ENCODE data around the gene GPC4. TPM values are rescaled to one million over a fixed set of nuclear protein-coding genes. Genes with fewer than 3 reads are reported as not detected.

Gene GPC4
- polyA plus RNA-seq, 1 donor, result 12.4 TPM

GRCh38 chrX:133440081-133440796, 24.9 kb upstream of the GPC4 start:
- no CpG with 5 or more reads among the region's 11 CpGs for WGBS (ENCODE audit: insufficient coverage, low lambda C conversion rate)
- Histone ChIP-seq H3K36me3 (ENCODE audit: control insufficient read depth, insufficient read depth, low read length) (no peaks in the 10 kb centered on the region), H3K4me1 (ENCODE audit: control insufficient read depth, insufficient read depth, low read length) (no peaks in the 10 kb centered on the region), H3K9me3 (ENCODE audit: control insufficient read depth, low read depth, low read length) (no peaks in the 10 kb centered on the region), H3K27ac (ENCODE audit: low read length) (no peak overlapping the region), H3K27me3 (ENCODE audit: control insufficient read depth, insufficient read depth, low read length) (no peaks in the 10 kb centered on the region), H3K4me3 (ENCODE audit: low read length) (no peak overlapping the region)
- DNase-seq, result no peak

- Histone ChIP-seq H3K27ac (ENCODE audit: low read length) (no peak overlapping the region), H3K27me3 (ENCODE audit: control insufficient read depth, insufficient read depth, low read length) (no peaks in the 10 kb centered on the region), H3K4me3 (ENCODE audit: low read length) (no peak overlapping the region), H3K36me3 (ENCODE audit: control insufficient read depth, insufficient read depth, low read length) (no peaks in the 10 kb centered on the region), H3K4me1 (ENCODE audit: control insufficient read depth, insufficient read depth, low read length) (no peaks in the 10 kb centered on the region), H3K9me3 (ENCODE audit: control insufficient read depth, low read depth, low read length) (no peaks in the 10 kb centered on the region)
- no peak for DNase-seq
- WGBS (ENCODE audit: insufficient coverage, low lambda C conversion rate), result no CpG with 5 or more reads among the region's 2 CpGs
Measured at GRCh38 chrX:133437766-133438165, 22.5 kb upstream of the GPC4 start.

GRCh38 chrX:133437356-133437755, 22.1 kb upstream of the GPC4 start:
- Histone ChIP-seq H3K27ac (ENCODE audit: low read length) (no peak overlapping the region), H3K4me1 (ENCODE audit: control insufficient read depth, insufficient read depth, low read length) (no peaks in the 10 kb centered on the region), H3K27me3 (ENCODE audit: control insufficient read depth, insufficient read depth, low read length) (no peaks in the 10 kb centered on the region), H3K9me3 (ENCODE audit: control insufficient read depth, low read depth, low read length) (no peaks in the 10 kb centered on the region), H3K36me3 (ENCODE audit: control insufficient read depth, insufficient read depth, low read length) (no peaks in the 10 kb centered on the region), H3K4me3 (ENCODE audit: low read length) (no peak overlapping the region)
- no CpG with 5 or more reads among the region's 4 CpGs for WGBS (ENCODE audit: insufficient coverage, low lambda C conversion rate)
- DNase-seq, result no peak

- Histone ChIP-seq H3K9me3 (ENCODE audit: control insufficient read depth, low read depth, low read length) (no peaks in the 10 kb centered on the region), H3K36me3 (ENCODE audit: control insufficient read depth, insufficient read depth, low read length) (no peaks in the 10 kb centered on the region), H3K27ac (ENCODE audit: low read length) (no peak overlapping the region), H3K27me3 (ENCODE audit: control insufficient read depth, insufficient read depth, low read length) (no peaks in the 10 kb centered on the region), H3K4me1 (ENCODE audit: control insufficient read depth, insufficient read depth, low read length) (no peaks in the 10 kb centered on the region), H3K4me3 (ENCODE audit: low read length) (no peak overlapping the region)
- DNase-seq, result no peak
- no CpG with 5 or more reads among the region's 6 CpGs for WGBS (ENCODE audit: insufficient coverage, low lambda C conversion rate)
Measured at GRCh38 chrX:133435544-133436124, 20.3 kb upstream of the GPC4 start.

GRCh38 chrX:133434197-133434820, 19.0 kb upstream of the GPC4 start:
- H3K27ac ChIP-seq (ENCODE audit: low read length), result no peak overlapping the region
- no CpG with 5 or more reads among the region's 4 CpGs for WGBS (ENCODE audit: insufficient coverage, low lambda C conversion rate)

GRCh38 chrX:133419911-133420310, 4.6 kb upstream of the GPC4 start:
- no peaks in the 10 kb centered on the region for H3K4me1 ChIP-seq (ENCODE audit: control insufficient read depth, insufficient read depth, low read length)
- DNase-seq, result no peak
- H3K27me3 ChIP-seq (ENCODE audit: control insufficient read depth, insufficient read depth, low read length), result peaks cover 17% of the 10 kb centered on the region
- no CpG with 5 or more reads among the region's 2 CpGs for whole genome bisulfite sequencing (ENCODE audit: insufficient coverage, low lambda C conversion rate)
- no peaks in the 10 kb centered on the region for H3K36me3 ChIP-seq (ENCODE audit: control insufficient read depth, insufficient read depth, low read length)
- no peaks in the 10 kb centered on the region for H3K9me3 ChIP-seq (ENCODE audit: control insufficient read depth, low read depth, low read length)
- no peak overlapping the region for H3K4me3 ChIP-seq (ENCODE audit: low read length)
- H3K27ac ChIP-seq (ENCODE audit: low read length), result no peak overlapping the region

More at GRCh38 chrX:133434197-133434820, 19.0 kb upstream of the GPC4 start:
- Histone ChIP-seq H3K36me3 (ENCODE audit: control insufficient read depth, insufficient read depth, low read length) (no peaks in the 10 kb centered on the region), H3K27me3 (ENCODE audit: control insufficient read depth, insufficient read depth, low read length) (no peaks in the 10 kb centered on the region), H3K9me3 (ENCODE audit: control insufficient read depth, low read depth, low read length) (no peaks in the 10 kb centered on the region), H3K4me3 (ENCODE audit: low read length) (no peak overlapping the region), H3K4me1 (ENCODE audit: control insufficient read depth, insufficient read depth, low read length) (no peaks in the 10 kb centered on the region)
- no peak for DNase-seq

- WGBS (ENCODE audit: insufficient coverage, low lambda C conversion rate), result no CpG with 5 or more reads among the region's 2 CpGs
- H3K27ac ChIP-seq (ENCODE audit: low read length), result no peak overlapping the region
- peaks cover 19% of the 10 kb centered on the region for H3K27me3 ChIP-seq (ENCODE audit: control insufficient read depth, insufficient read depth, low read length)
- DNase-seq, result no peak
- H3K36me3 ChIP-seq (ENCODE audit: control insufficient read depth, insufficient read depth, low read length), result no peaks in the 10 kb centered on the region
- H3K9me3 ChIP-seq (ENCODE audit: control insufficient read depth, low read depth, low read length), result no peaks in the 10 kb centered on the region
- H3K4me3 ChIP-seq (ENCODE audit: low read length), result no peak overlapping the region
- H3K4me1 ChIP-seq (ENCODE audit: control insufficient read depth, insufficient read depth, low read length), result no peaks in the 10 kb centered on the region
Measured at GRCh38 chrX:133418588-133418987, 3.3 kb upstream of the GPC4 start.

- WGBS (ENCODE audit: insufficient coverage, low lambda C conversion rate), result no CpG with 5 or more reads among the region's 6 CpGs
- peaks cover 20% of the 10 kb centered on the region for H3K27me3 ChIP-seq (ENCODE audit: control insufficient read depth, insufficient read depth, low read length)
- DNase-seq, result no peak
Measured at GRCh38 chrX:133417364-133417763, 2.1 kb upstream of the GPC4 start.

GRCh38 chrX:133414406-133415275, 648 bp downstream of the GPC4 start:
- peak in 1 of 2 donors; percentile 36 for DNase-seq
- Histone ChIP-seq H3K27me3 (ENCODE audit: control insufficient read depth, insufficient read depth, low read length) (peaks cover 20% of the 10 kb centered on the region), H3K4me3 (ENCODE audit: low read length) (peak overlapping the region; percentile 58), H3K27ac (ENCODE audit: low read length) (peak overlapping the region; percentile 40), H3K4me1 (ENCODE audit: control insufficient read depth, insufficient read depth, low read length) (no peaks in the 10 kb centered on the region), H3K36me3 (ENCODE audit: control insufficient read depth, insufficient read depth, low read length) (no peaks in the 10 kb centered on the region), H3K9me3 (ENCODE audit: control insufficient read depth, low read depth, low read length) (no peaks in the 10 kb centered on the region)
- WGBS (ENCODE audit: insufficient coverage, low lambda C conversion rate), result no CpG with 5 or more reads among the region's 93 CpGs

More at GRCh38 chrX:133417364-133417763, 2.1 kb upstream of the GPC4 start:
- Histone ChIP-seq H3K36me3 (ENCODE audit: control insufficient read depth, insufficient read depth, low read length) (no peaks in the 10 kb centered on the region), H3K9me3 (ENCODE audit: control insufficient read depth, low read depth, low read length) (no peaks in the 10 kb centered on the region), H3K4me3 (ENCODE audit: low read length) (no peak overlapping the region), H3K27ac (ENCODE audit: low read length) (no peak overlapping the region), H3K4me1 (ENCODE audit: control insufficient read depth, insufficient read depth, low read length) (no peaks in the 10 kb centered on the region)
